Neural cell (in vitro differentiated cells): Measurements from ENCODE around the gene KLHL15. TPM values are rescaled to one million over a fixed set of nuclear protein-coding genes. Genes with fewer than 3 reads are reported as not detected.
A peak's percentile ranks its signal among the peaks of the same experiment; 100 is the strongest.

Experiments
- H2AFZ ChIP-seq: fragments of 200-600, 300-800 bp; sonication (generic), shearing (Covaris generic); 2 replicates; pipeline ENCODE4 v1.6.0; 2014; ENCODE audit warnings: low read depth, mild to moderate bottlenecking, antibody characterized with exemption, low read length, moderate library complexity
- H3F3A ChIP-seq: fragments of 200-600 bp; shearing (Covaris generic); 2 replicates; pipeline ENCODE4 v1.6.1; 2016; ENCODE audit warnings: mild to moderate bottlenecking, moderate library complexity, mixed read lengths, antibody characterized with exemption, low read length; ENCODE audit not compliant: insufficient read depth, poor library complexity, severe bottlenecking
- H3K27ac ChIP-seq: fragments of 200-600, 300-800 bp; sonication (generic), shearing (Covaris generic); 2 replicates; pipeline ENCODE4 v1.5.1; 2014; ENCODE audit warnings: mild to moderate bottlenecking, low read length, moderate library complexity
- H3K27me3 ChIP-seq: fragments of 300-800, 200-600 bp; sonication (generic), shearing (Covaris generic); 2 replicates; pipeline ENCODE4 v1.6.0; 2014; ENCODE audit warnings: mild to moderate bottlenecking, low read depth, low read length, moderate library complexity; ENCODE audit not compliant: insufficient read depth
- H3K36me3 ChIP-seq: fragments of 300-800, 200-600 bp; sonication (generic), shearing (Covaris generic); 2 replicates; pipeline ENCODE4 v1.5.1; 2014; ENCODE audit warnings: mild to moderate bottlenecking, antibody characterized with exemption, low read length, moderate library complexity; ENCODE audit not compliant: insufficient read depth
- H3K4me2 ChIP-seq: fragments of 300-800, 200-600 bp; sonication (generic), shearing (Covaris generic); 2 replicates; pipeline ENCODE4 v1.6.0; 2014; ENCODE audit warnings: mild to moderate bottlenecking, low read length
- H3K4me3 ChIP-seq: fragments of 300-800, 200-600 bp; sonication (generic), shearing (Covaris generic); 2 replicates; pipeline ENCODE4 v1.5.1; 2014; ENCODE audit warnings: mild to moderate bottlenecking, low read length, moderate library complexity
- H3K79me2 ChIP-seq: fragments of 200-600 bp; shearing (Covaris generic); replicated peaks from 2 replicates; pipeline ENCODE4 v1.6.0; 2014; ENCODE audit warnings: mild to moderate bottlenecking, low read length, moderate library complexity; ENCODE audit not compliant: insufficient read depth
- H3K9ac ChIP-seq: fragments of 300-800, 200-600 bp; sonication (generic), shearing (Covaris generic); 2 replicates; pipeline ENCODE4 v1.6.1; 2016; ENCODE audit warnings: mild to moderate bottlenecking, low read length, mixed read lengths
- H3K9me2 ChIP-seq: fragments of 200-600 bp; shearing (Covaris generic); 2 replicates; pipeline ENCODE4 v1.6.1; 2016; ENCODE audit warnings: mild to moderate bottlenecking, low read length, mixed read lengths; ENCODE audit not compliant: insufficient read depth
- H3K9me3 ChIP-seq: fragments of 200-600, 300-800 bp; sonication (generic), shearing (Covaris generic); 2 replicates; pipeline ENCODE4 v1.6.1; 2016; ENCODE audit warnings: mild to moderate bottlenecking, mixed run types, low read length, moderate library complexity, mixed read lengths
- H4K20me1 ChIP-seq: fragments of 200-600 bp; shearing (Covaris generic); 2 replicates; pipeline ENCODE4 v1.6.1; 2016; ENCODE audit warnings: mild to moderate bottlenecking, mixed run types; ENCODE audit not compliant: insufficient read depth
- CTCF ChIP-seq: fragments of 450-650 bp; IDR thresholded peaks from 2 replicates; pipeline ENCODE4 v1.5.1; 2014; ENCODE audit warnings: antibody characterized with exemption, mild to moderate bottlenecking, moderate library complexity; ENCODE audit not compliant: poor library complexity, severe bottlenecking
- EP300 ChIP-seq: fragments of 450-650 bp; conservative IDR thresholded peaks from 2 replicates; pipeline ENCODE4 v1.6.1; 2014; ENCODE audit warnings: antibody characterized with exemption, mild to moderate bottlenecking, moderate library complexity; ENCODE audit not compliant: poor library complexity, severe bottlenecking
- EZH2 ChIP-seq: fragments of 200-600, 300-800 bp; shearing (Covaris generic), sonication (generic); IDR thresholded peaks from 2 replicates; pipeline ENCODE4 v1.6.1; 2014; ENCODE audit warnings: antibody characterized with exemption, low read length, borderline replicate concordance, mild to moderate bottlenecking; ENCODE audit not compliant: insufficient read depth, poor library complexity, severe bottlenecking
- MXI1 ChIP-seq: fragments of 450-650 bp; conservative IDR thresholded peaks from 2 replicates; pipeline ENCODE4 v1.6.1; 2014; ENCODE audit warnings: antibody characterized with exemption, mild to moderate bottlenecking; ENCODE audit not compliant: poor library complexity, severe bottlenecking
- POLR2AphosphoS5 ChIP-seq: IDR thresholded peaks from 2 replicates; pipeline ENCODE4 v1.6.1; 2012
- RAD21 ChIP-seq: fragments of 450-650 bp; conservative IDR thresholded peaks from 2 replicates; pipeline ENCODE4 v1.6.1; 2014; ENCODE audit warnings: antibody characterized with exemption, mild to moderate bottlenecking, moderate library complexity
- REST ChIP-seq: IDR thresholded peaks from 2 replicates; pipeline ENCODE4 v1.6.1; 2012; ENCODE audit warnings: borderline replicate concordance
- SMC3 ChIP-seq: fragments of 450-650 bp; conservative IDR thresholded peaks from 2 replicates; pipeline ENCODE4 v1.6.1; 2014; ENCODE audit warnings: antibody characterized with exemption, mild to moderate bottlenecking, moderate library complexity; ENCODE audit not compliant: poor library complexity
- TAF1 ChIP-seq: IDR thresholded peaks from 2 replicates; pipeline ENCODE4 v1.6.1; 2012; ENCODE audit warnings: low read depth
- polyA plus RNA-seq: library from polyadenylated mRNA; depleted of rRNA; stranded (reverse); fragments of >200 nt; gene quantifications from 2 replicates; pipeline ENCODE4 v1.2.3, GENCODE V29; 2014

The KLHL15 gene
- polyA plus RNA-seq, 1 donor from 2014 or later: 12.9 TPM

- TF ChIP-seq SMC3 (no peak), EZH2 (no peak), EP300 (no peak), REST (no peak)
- Histone ChIP-seq H3K9me3 (no peaks in the 10 kb centered on the region), H3K4me2 (peak overlapping the region; percentile 78), H3K36me3 (no peaks in the 10 kb centered on the region), H3K4me3 (peak overlapping the region; percentile 78), H3K27me3 (no peaks in the 10 kb centered on the region), H3F3A (no peaks in the 10 kb centered on the region), H3K9me2 (no peaks in the 10 kb centered on the region), H3K27ac (peak overlapping the region; percentile 74), H3K9ac (peak overlapping the region; percentile 75), H2AFZ (no peak overlapping the region), H4K20me1 (no peaks in the 10 kb centered on the region), H3K79me2 (peaks cover 13% of the 10 kb centered on the region)
These were observed 3.4 kb downstream of the KLHL15 start for GRCh38 chrX:24023544-24023943.

- no peaks in the 10 kb centered on the region for H3K36me3 ChIP-seq
- H3K9me3 ChIP-seq: no peaks in the 10 kb centered on the region
- H3K4me3 ChIP-seq: no peak overlapping the region
- H2AFZ ChIP-seq: no peak overlapping the region
- H3K9me2 ChIP-seq: no peaks in the 10 kb centered on the region
- H3K79me2 ChIP-seq: peaks cover 13% of the 10 kb centered on the region
- no peak overlapping the region for H3K4me2 ChIP-seq
- no peaks in the 10 kb centered on the region for H3K27me3 ChIP-seq
- no peak overlapping the region for H3K9ac ChIP-seq
- no peaks in the 10 kb centered on the region for H4K20me1 ChIP-seq
- no peak overlapping the region for H3K27ac ChIP-seq
- TF ChIP-seq RAD21: no peak
- TF ChIP-seq TAF1: no peak
- no peak for TF ChIP-seq POLR2AphosphoS5
- TF ChIP-seq CTCF: no peak
- TF ChIP-seq REST: no peak
- no peak for TF ChIP-seq EP300
- TF ChIP-seq SMC3: no peak
- no peak for TF ChIP-seq EZH2
- no peak for TF ChIP-seq MXI1
- H3F3A ChIP-seq: no peaks in the 10 kb centered on the region
These were observed 6.6 kb downstream of the KLHL15 start for GRCh38 chrX:24020306-24020876.
